ENCODE measurements around the gene SNX18. TPM values are rescaled to one million over a fixed set of nuclear protein-coding genes. Genes with fewer than 3 reads are reported as not detected.
A peak's percentile ranks its signal among the peaks of the same experiment; 100 is the strongest.

SNX18 gene
- total and polyA plus RNA-seq, 2 experiments from 2014 or later: 4.7 to 33.0 TPM

GRCh38 chr5:54480296-54480695 is 37.3 kb upstream of the SNX18 start:
- H3K27ac Mint-ChIP-seq: no peak overlapping the region
- no peaks in the 10 kb centered on the region for H3F3A ChIP-seq (replicated peaks; ENCODE audit: low read depth)
- 0 out of 3 replicates have a peak, but pooled peaks cover 3% of the 10 kb centered on the region for H3K9me3 Mint-ChIP-seq
- DNase-seq (ENCODE audit: low spot score): no peak
- no peak overlapping the region for H3K4me2 ChIP-seq
- H3K27me3 Mint-ChIP-seq (ENCODE audit: insufficient read depth, low read depth, poor library complexity): peaks cover 5% of the 10 kb centered on the region
- no peaks in the 10 kb centered on the region for H3K36me3 Mint-ChIP-seq (ENCODE audit: low read depth)
- no peak for TF ChIP-seq POLR2AphosphoS5 (IDR thresholded peaks at IDR 0.05; ENCODE audit: low read depth)
- no peak for TF ChIP-seq ZNF462 (CRISPR knock-in tag; IDR thresholded peaks at IDR 0.05)
- no peak for TF ChIP-seq CREB1 (CRISPR knock-in tag; IDR thresholded peaks at IDR 0.05; ENCODE audit: low read depth)
- H2AFZ ChIP-seq: no peak overlapping the region
- no peaks in the 10 kb centered on the region for H3K79me2 ChIP-seq (replicated peaks; ENCODE audit: insufficient read depth)
- no peak overlapping the region for H3K27ac ChIP-seq (ENCODE audit: low read depth)
- H4K20me1 ChIP-seq (replicated peaks; ENCODE audit: insufficient read depth): no peaks in the 10 kb centered on the region
- no peaks in the 10 kb centered on the region for H3K4me1 ChIP-seq (ENCODE audit: insufficient read depth)
- no peaks in the 10 kb centered on the region for H3K27me3 ChIP-seq (ENCODE audit: insufficient read depth)
- no peaks in the 10 kb centered on the region for H3K9me2 ChIP-seq (ENCODE audit: insufficient read depth)
- no peak overlapping the region for H3K4me3 Mint-ChIP-seq
- H3K36me3 ChIP-seq (ENCODE audit: insufficient read depth): no peaks in the 10 kb centered on the region
- no peaks in the 10 kb centered on the region for H3K4me1 Mint-ChIP-seq
- no peak for ATAC-seq
- H3K4me3 ChIP-seq: no peak overlapping the region

GRCh38 chr5:54484219-54484894 is 33.2 kb upstream of the SNX18 start:
- 0 out of 2 replicates have a peak overlapping the region, but pooled peaks have one; percentile 6 for H2AFZ ChIP-seq
- Mint-ChIP-seq H3K36me3 (ENCODE audit: low read depth) (no peaks in the 10 kb centered on the region), H3K4me1 (no peaks in the 10 kb centered on the region), H3K27ac (no peak overlapping the region), H3K4me3 (no peak overlapping the region), H3K9me3 (peaks cover 3% of the 10 kb centered on the region; the same call in 1 of the 3 replicates), H3K27me3 (ENCODE audit: insufficient read depth, low read depth, poor library complexity) (peaks cover 5% of the 10 kb centered on the region)
- H3K9me2 ChIP-seq (ENCODE audit: insufficient read depth): no peaks in the 10 kb centered on the region
- no peaks in the 10 kb centered on the region for H3K27me3 ChIP-seq (ENCODE audit: insufficient read depth)
- no peak overlapping the region for H3K27ac ChIP-seq (ENCODE audit: low read depth)
- no peak overlapping the region for H3K4me2 ChIP-seq
- H3K4me1 ChIP-seq (ENCODE audit: insufficient read depth): no peaks in the 10 kb centered on the region
- H3K79me2 ChIP-seq (replicated peaks; ENCODE audit: insufficient read depth): no peaks in the 10 kb centered on the region
- H3K4me3 ChIP-seq: no peak overlapping the region
- no peaks in the 10 kb centered on the region for H3F3A ChIP-seq (replicated peaks; ENCODE audit: low read depth)
- no peaks in the 10 kb centered on the region for H4K20me1 ChIP-seq (replicated peaks; ENCODE audit: insufficient read depth)
- no peaks in the 10 kb centered on the region for H3K36me3 ChIP-seq (ENCODE audit: insufficient read depth)
- no peak for ATAC-seq
- no peak for DNase-seq (ENCODE audit: low spot score)
- TF ChIP-seq CTCF (conservative IDR thresholded peaks at IDR 0.05; ENCODE audit: low read depth in 2 of 2) (no peak), REST (IDR thresholded peaks at IDR 0.05; ENCODE audit: unreplicated experiment) (no peak), EZH2 (IDR thresholded peaks at IDR 0.05; ENCODE audit: low read depth, unreplicated experiment) (no peak), EZH2phosphoT487 (IDR thresholded peaks at IDR 0.05; ENCODE audit: unreplicated experiment) (no peak), CREB1 (CRISPR knock-in tag; IDR thresholded peaks at IDR 0.05; ENCODE audit: low read depth) (no peak), STAT1 (IDR thresholded peaks at IDR 0.05; ENCODE audit: unreplicated experiment) (no peak)

All from GM23338 (cell line).